Muscle layer of duodenum (tissue), 2 donors: ENCODE results near the gene CEP72.
A peak's percentile ranks its signal among the peaks of the same experiment; 100 is the strongest.

Source experiments
- H3K27ac ChIP-seq: one replicate; pipeline ENCODE4 v1.7.0; 2013; ENCODE audit warnings: mild to moderate bottlenecking, low read length
- H3K27me3 ChIP-seq: one replicate; pipeline ENCODE4 v1.7.0; 2013; ENCODE audit warnings: low read depth, mild to moderate bottlenecking, control low read depth, low read length
- H3K36me3 ChIP-seq, 2 donors: one replicate each; pipeline ENCODE4 v1.7.0; 2013; ENCODE audit warnings: low read length in 2 of 2, control low read depth in 1 of 2, mild to moderate bottlenecking in 1 of 2; ENCODE audit not compliant: insufficient read depth in 2 of 2, control insufficient read depth in 1 of 2
- H3K4me1 ChIP-seq, 2 donors: one replicate each; pipeline ENCODE4 v1.7.0; 2013; ENCODE audit warnings: low read length in 2 of 2, mild to moderate bottlenecking in 2 of 2, control low read depth in 1 of 2, moderate library complexity in 1 of 2; ENCODE audit not compliant: insufficient read depth in 2 of 2, control insufficient read depth in 1 of 2
- H3K4me3 ChIP-seq, 2 donors: one replicate each; pipeline ENCODE4 v1.7.0; 2013; ENCODE audit warnings: low read length in 2 of 2, low read depth in 1 of 2, mild to moderate bottlenecking in 1 of 2
- H3K9me3 ChIP-seq, 2 donors: one replicate each; pipeline ENCODE4 v1.7.0; 2013; ENCODE audit warnings: low read length in 2 of 2, control low read depth in 1 of 2, mild to moderate bottlenecking in 1 of 2; ENCODE audit not compliant: control insufficient read depth in 1 of 2
- donor health status: healthy.

The CEP72 gene

GRCh38 chr5:609506-609905 is 2.6 kb upstream of the CEP72 start:
- H3K4me3 ChIP-seq, result no peak overlapping the region
- H3K27ac ChIP-seq, result no peak overlapping the region
- H3K36me3 ChIP-seq, result no peaks in the 10 kb centered on the region
- peaks cover 5% of the 10 kb centered on the region for H3K27me3 ChIP-seq
- no peaks in the 10 kb centered on the region for H3K9me3 ChIP-seq
- H3K4me1 ChIP-seq, result peaks cover 0 to 11% of the 10 kb centered on the region in 2 donors

- Histone ChIP-seq H3K27ac (no peak overlapping the region), H3K4me3 (no peak overlapping the region), H3K27me3 (peaks cover 5% of the 10 kb centered on the region), H3K4me1 (peaks cover 0 to 11% of the 10 kb centered on the region in 2 donors), H3K9me3 (no peaks in the 10 kb centered on the region), H3K36me3 (no peaks in the 10 kb centered on the region)
These were observed 2.0 kb upstream of the CEP72 start for GRCh38 chr5:610011-610743.

DNA sequence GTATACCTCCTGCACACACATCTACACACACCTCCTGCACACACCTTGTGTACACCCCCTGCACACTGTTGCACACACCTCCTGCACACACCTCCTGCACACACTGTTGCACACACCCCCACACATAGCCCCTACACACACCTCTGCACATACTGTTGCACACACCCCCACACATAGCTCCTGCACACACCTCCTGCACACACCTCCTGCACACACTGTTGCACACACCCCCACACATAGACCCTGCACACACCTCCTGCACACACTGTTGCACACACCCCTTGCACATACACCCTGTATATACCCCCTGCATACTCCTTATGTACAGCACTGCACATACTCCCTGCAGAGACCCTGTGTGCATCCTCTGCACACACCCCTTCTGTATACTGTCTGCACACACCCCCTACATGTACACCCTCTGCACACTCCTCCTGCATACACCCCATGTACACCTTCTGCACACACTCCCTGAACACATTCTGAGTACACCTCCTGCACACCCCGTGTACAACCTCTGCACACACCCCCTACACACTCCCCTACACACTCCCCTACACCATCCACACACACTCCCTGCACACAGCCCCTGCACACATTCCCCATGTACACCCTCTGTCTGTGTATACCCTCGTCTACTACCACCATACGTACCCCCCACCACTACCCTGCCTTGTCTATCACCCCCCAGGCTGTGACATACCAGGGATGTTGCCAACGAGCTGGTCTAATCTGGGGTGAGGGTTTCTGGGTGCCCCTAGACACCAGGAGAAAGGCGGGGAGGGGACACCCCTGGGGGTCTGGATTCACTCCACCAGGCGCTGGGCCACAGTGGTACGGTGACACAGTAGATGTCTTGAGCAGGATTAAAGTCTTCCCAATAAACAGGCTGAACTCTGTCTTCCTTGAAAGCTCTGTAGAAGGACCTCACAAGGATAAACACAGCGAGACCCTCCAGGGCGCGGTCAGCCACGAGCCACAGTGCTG is 1.1 kb upstream of the CEP72 start:
- Histone ChIP-seq H3K9me3 (no peaks in the 10 kb centered on the region), H3K27me3 (peaks cover 5% of the 10 kb centered on the region), H3K36me3 (no peaks in the 10 kb centered on the region), H3K27ac (no peak overlapping the region), H3K4me1 (peaks cover 0 to 11% of the 10 kb centered on the region in 2 donors), H3K4me3 (peak overlapping the region; percentile 37 to 91)

GRCh38 chr5:612498-613424 is 621 bp downstream of the CEP72 start:
- Histone ChIP-seq H3K36me3 (no peaks in the 10 kb centered on the region), H3K27ac (no peak overlapping the region), H3K4me3 (peak overlapping the region; percentile 52 to 91), H3K4me1 (peaks cover 0 to 11% of the 10 kb centered on the region in 2 donors), H3K27me3 (peaks cover 2% of the 10 kb centered on the region), H3K9me3 (no peaks in the 10 kb centered on the region)

- no peak overlapping the region for H3K27ac ChIP-seq
- no peak overlapping the region for H3K4me3 ChIP-seq
- H3K9me3 ChIP-seq, result no peaks in the 10 kb centered on the region
- no peaks in the 10 kb centered on the region for H3K27me3 ChIP-seq
- H3K4me1 ChIP-seq, result peaks cover 0 to 6% of the 10 kb centered on the region in 2 donors
- peaks cover 9 to 26% of the 10 kb centered on the region in 2 donors for H3K36me3 ChIP-seq
These were observed 4.4 kb downstream of the CEP72 start for GRCh38 chr5:616484-617039.

DNA sequence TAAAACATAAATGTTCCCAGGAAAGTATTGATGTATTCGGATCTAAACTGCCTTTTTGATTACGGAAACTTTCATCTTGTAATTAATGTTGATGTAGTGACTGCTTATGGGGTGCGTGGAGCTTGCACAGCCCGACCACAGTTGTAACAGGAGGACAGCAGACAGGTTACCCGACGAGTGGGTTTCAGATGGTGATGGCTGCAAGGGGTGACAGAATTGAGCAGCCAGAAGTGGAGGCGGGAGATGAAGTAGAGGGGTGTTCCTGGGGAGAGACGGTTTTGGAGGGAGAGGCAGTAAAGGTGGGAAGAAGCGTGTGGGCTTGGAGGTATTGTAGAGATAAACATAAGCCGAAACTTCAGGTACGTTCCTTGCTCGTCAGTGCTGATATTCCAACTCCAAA is 5.8 kb downstream of the CEP72 start:
- Histone ChIP-seq H3K27me3 (no peaks in the 10 kb centered on the region), H3K4me1 (peaks cover 0 to 2% of the 10 kb centered on the region in 2 donors), H3K9me3 (no peaks in the 10 kb centered on the region), H3K4me3 (no peak overlapping the region), H3K36me3 (peaks cover 9 to 34% of the 10 kb centered on the region in 2 donors), H3K27ac (no peak overlapping the region)

GRCh38 chr5:618450-618849 is 6.3 kb downstream of the CEP72 start:
- Histone ChIP-seq H3K27ac (no peak overlapping the region), H3K9me3 (no peaks in the 10 kb centered on the region), H3K36me3 (peaks cover 9 to 34% of the 10 kb centered on the region in 2 donors), H3K27me3 (no peaks in the 10 kb centered on the region), H3K4me1 (no peaks in the 10 kb centered on the region), H3K4me3 (no peak overlapping the region)

DNA sequence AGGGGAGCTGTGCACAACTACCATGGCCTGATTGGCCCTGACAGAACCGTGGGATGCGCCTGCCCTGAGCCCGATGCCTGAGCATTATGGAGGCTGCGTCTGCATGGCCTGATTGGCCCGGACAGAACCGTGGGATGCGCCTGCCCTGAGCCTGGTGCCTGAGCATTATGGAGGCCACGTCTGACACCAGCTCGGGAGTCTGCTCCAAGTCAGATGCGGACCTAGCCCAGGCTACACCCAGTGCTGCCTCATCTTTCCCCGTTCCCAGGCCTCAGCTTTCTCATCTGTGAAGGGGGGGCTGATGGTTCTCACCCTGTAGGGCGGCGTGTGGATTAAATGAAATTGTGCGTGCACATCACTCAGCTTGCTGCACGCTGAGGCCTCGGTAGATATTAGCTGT is 7.3 kb downstream of the CEP72 start:
- H3K36me3 ChIP-seq, result peaks cover 9 to 38% of the 10 kb centered on the region in 2 donors
- no peaks in the 10 kb centered on the region for H3K27me3 ChIP-seq
- no peak overlapping the region for H3K4me3 ChIP-seq
- H3K9me3 ChIP-seq, result no peaks in the 10 kb centered on the region
- H3K27ac ChIP-seq, result no peak overlapping the region
- no peaks in the 10 kb centered on the region for H3K4me1 ChIP-seq

DNA sequence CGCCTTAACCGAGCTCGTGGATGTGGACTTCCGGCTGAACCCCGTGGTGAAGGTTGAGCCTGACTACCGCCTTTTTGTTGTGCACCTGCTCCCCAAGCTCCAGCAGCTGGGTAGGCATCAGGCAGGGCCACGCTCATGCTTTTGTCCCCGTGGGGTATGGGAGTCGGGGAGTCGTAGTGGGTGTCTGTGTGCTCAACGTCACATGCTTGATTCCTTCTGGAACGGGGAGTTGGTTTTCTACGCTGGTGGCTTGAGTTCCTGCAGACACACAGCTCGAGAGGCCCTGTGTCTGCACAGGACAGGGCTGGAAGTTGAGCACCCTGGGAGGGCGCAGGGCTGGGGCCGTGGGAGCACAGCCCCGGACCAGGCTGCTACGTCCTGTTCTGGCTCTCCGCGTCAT is 8.0 kb downstream of the CEP72 start:
- Histone ChIP-seq H3K27ac (no peak overlapping the region), H3K9me3 (no peaks in the 10 kb centered on the region), H3K27me3 (no peaks in the 10 kb centered on the region), H3K4me1 (no peaks in the 10 kb centered on the region), H3K36me3 (peaks cover 9 to 45% of the 10 kb centered on the region in 2 donors), H3K4me3 (no peak overlapping the region)

DNA sequence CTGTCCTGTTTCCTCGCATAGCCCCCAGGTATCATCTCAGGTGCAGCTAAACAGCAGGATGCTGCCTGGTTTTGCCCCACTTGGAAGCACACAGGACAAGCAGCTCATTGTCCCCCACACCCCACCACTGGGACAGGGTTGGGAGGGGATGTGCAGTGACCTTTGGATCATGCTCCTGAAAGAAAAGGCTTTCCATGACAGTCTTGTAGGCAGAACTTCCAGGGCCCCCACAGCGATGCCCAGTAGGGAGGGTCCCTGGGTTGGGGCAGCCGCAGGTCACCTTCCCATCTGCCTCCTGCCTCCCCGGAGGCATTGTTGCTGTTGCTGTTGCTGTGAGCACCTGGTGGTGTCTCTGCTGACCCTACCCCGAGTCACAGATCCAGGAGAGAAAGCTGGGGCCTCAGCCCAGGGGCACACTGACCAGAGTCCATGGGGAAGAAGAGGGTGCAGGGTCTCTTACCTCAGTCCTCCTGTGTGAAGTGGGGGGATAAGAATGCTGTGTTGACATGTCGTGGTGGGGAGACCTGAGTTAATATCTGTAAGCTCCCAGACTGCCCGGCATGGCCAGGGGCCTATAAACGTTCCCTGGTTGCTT is 8.5 kb downstream of the CEP72 start:
- Histone ChIP-seq H3K27ac (no peak overlapping the region), H3K36me3 (peaks cover 9 to 50% of the 10 kb centered on the region in 2 donors)

More for the DNA sequence above, 8.5 kb downstream of the CEP72 start:
- H3K4me3 ChIP-seq, result no peak overlapping the region
- H3K4me1 ChIP-seq, result no peaks in the 10 kb centered on the region
- H3K27me3 ChIP-seq, result no peaks in the 10 kb centered on the region
- H3K9me3 ChIP-seq, result no peaks in the 10 kb centered on the region
